GM12872 (cell line): Measurements from ENCODE around the gene SIX6.

Experiments
- CTCF ChIP-seq: IDR thresholded peaks from 3 replicates; pipeline ENCODE4 v1.5.1; 2011; ENCODE audit warnings: low read depth, mild to moderate bottlenecking, low read length, moderate library complexity; ENCODE audit not compliant: insufficient read depth

The SIX6 gene

GRCh38 chr14:60495946-60496345 lies 13.0 kb upstream of the SIX6 start:
- no peak for TF ChIP-seq CTCF

- TF ChIP-seq CTCF = no peak
Measured at GRCh38 chr14:60502541-60502940, 6.4 kb upstream of the SIX6 start.

- no peak for TF ChIP-seq CTCF
Measured at GRCh38 chr14:60505448-60505847, 3.5 kb upstream of the SIX6 start.

- no peak for TF ChIP-seq CTCF
Measured at GRCh38 chr14:60506010-60506409, 2.9 kb upstream of the SIX6 start.

- no peak for TF ChIP-seq CTCF
Measured at GRCh38 chr14:60506462-60506984, 2.4 kb upstream of the SIX6 start.

- TF ChIP-seq CTCF = no peak
Measured at GRCh38 chr14:60506985-60507829, 1.7 kb upstream of the SIX6 start.

GRCh38 chr14:60508363-60508706 lies 611 bp upstream of the SIX6 start:
- TF ChIP-seq CTCF = no peak
